Measurements from ENCODE around the gene ZNF221.
A peak's percentile ranks its signal among the peaks of the same experiment; 100 is the strongest.
"Not testable (repeated sequence)": the region's sequence is repeated elsewhere in the genome, so short reads cannot be mapped to it uniquely, and the experiment has no call there.

The ZNF221 gene
- 0.22 to 4.0 (median 2.0) reads per million in 17 experiments for total RNA-seq

GRCh38 chr19:43950834-43951645, at the start of gene ZNF221:
TSS of gene ZNF221 (plus strand) at chr19:43951228. CDS start at chr19:43962727, 11,499 bp downstream.
- peak; percentile 94 to 98 (median 96) for DNase-seq

DNA sequence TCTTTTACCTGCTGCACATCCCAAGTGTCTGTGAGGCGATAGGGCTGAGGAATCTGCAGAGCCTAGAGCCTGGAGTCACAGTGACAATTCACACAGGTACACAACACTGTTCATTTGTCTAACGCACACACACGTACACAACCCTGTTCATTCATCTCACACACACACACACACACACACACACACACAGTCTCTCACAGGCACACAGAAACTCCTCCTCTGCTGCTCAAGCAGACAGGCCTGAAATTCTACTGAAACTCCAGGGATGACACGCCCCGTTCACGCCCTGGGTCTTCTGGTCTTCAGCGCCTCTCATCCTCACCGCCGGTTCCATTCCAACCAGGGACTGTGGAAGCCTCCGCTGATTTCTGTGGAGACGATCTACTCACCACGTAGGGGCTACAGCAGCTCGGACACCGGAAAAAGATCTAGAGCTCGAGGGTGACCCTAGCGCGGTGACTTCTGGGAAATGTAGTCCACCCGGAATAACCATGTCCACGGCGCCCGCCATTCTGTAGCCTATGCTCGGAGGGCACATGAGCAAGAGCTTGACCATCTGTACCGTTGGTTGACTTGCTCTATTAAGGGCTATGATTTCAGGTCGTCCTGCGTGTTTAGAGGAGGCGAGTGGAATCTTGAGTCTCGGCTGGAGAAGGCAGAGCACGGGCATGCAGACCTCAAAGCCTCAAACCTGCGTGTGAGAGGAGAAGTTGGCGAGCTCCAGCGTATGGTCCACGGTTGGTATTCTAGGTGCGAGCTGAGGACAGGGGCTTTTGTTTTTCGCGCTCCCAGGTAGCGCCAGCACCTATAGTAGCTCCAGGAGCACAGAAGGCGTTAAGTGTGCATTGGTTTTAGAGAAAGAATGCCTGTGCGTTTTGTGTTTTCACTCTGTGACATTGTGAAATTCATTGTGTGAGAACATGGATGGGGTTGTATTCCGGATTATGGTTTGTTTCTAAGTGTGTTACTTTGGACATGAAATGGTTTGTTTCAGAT, 49.3 kb upstream of the ZNF221 start:
- peak; percentile 75 to 89 (median 84) for DNase-seq

GRCh38 chr19:43902399-43902798, 48.6 kb upstream of the ZNF221 start:
- DNase-seq: no peak

DNA sequence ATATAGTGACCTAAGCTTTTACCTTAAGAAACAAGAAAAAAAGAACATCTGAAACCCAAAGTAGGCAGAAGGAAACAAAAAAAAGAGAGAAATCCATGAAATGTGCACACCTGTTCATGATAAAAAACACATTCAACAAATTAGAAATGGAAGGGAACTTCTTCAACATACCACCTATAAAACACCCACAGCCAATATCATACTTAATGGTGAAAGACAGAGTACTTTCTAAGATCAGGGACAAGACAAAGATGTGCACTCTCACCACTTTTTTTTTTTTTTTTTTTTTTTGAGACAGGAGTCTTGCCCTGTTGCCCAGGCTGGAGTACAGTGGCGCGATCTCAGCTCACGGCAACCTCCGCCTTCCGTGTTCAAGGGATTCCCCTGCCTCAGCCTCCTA, 45.1 kb upstream of the ZNF221 start:
- DNase-seq: no peak

GRCh38 chr19:43906774-43907173, 44.3 kb upstream of the ZNF221 start:
- DNase-seq: no peak

DNA sequence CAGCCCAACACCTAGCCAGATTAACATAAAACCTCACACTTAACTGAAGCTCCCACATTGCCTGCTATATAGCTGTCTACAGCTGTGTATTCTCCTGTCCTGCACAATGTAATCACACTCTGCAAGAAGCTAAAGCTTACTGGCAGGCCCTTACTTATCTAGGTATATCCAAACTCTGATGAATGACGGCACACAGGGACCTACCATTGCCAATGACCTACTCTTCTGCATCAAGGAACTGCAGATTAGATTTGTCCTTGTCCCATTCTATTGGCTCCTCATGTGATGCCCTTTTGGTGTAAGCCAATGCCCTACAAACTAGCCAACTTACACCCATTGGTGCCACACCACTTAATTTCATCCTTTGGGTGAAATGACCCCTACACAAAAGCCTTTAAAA, 42.4 kb upstream of the ZNF221 start:
- no peak for DNase-seq

GRCh38 chr19:43910884-43911283, 40.1 kb upstream of the ZNF221 start:
- no peak for DNase-seq

- DNase-seq: no peak
These were observed 37.6 kb upstream of the ZNF221 start for GRCh38 chr19:43913383-43913782.

GRCh38 chr19:43914051-43914450, 37.0 kb upstream of the ZNF221 start:
- no peak for DNase-seq

DNA sequence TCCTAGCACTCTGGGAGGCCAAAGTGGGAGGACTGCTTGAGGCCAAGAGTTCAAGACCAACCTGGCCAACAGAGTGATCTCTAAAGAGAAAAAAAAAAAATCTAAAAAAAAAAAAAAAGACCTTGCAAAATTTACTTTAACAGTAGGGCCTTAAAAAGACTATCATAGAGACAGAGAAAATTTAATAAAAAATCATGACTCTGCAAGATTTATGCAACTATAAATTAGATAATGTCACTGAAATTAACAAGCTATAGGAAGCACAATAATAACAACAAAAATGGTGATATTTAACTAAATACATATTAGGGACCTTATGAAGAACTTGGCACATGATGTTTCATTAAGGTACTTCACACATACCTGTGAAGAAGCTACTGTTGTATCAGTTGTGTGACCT, 27.2 kb upstream of the ZNF221 start:
- DNase-seq: no peak

- DNase-seq: no peak
These were observed 22.2 kb upstream of the ZNF221 start for GRCh38 chr19:43928820-43929219.

DNA sequence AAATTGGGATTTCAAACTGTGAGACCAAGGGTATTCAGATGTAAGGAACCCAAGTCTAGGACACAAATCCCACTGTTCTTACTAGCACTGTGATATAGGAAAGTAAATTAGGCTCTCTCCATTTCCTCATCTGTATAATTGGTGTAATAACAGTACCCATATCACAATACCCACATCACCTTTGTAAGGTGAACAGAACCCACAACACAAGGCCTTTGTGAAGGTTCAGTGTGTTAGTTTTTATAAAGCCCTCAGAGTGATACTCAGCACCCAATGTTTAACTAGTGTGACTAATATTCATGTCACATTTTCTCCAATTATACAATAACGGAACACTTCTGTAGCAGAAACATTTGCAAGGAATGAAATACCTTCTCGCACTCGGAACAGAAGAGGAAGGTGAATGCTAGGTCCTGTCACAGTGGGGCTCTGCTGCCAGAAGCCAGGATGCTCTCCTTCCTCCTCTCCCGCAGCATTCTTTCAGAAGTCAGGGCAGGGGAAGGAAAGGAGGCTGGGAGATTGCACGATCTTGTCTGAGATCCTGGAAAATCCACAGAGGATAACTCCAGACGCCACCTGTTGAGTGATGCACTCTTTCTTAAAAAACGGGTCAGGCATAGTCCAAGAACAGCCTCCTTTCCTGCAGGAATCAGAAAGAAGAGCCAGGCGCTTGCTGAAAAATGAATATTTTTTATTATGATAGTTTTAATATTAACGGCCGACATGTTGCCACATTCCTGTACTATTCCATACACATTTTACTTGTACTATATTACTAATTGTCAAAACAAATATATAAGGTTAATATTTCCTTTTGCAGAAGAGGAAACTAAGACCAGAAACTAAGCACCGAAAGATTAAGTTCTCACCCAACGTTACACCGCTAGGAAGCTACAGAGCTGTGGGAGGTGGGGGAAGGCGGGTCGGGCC, 16.7 kb upstream of the ZNF221 start:
- DNase-seq: peak in 2 of 4 experiments; percentile 7 to 10

DNA sequence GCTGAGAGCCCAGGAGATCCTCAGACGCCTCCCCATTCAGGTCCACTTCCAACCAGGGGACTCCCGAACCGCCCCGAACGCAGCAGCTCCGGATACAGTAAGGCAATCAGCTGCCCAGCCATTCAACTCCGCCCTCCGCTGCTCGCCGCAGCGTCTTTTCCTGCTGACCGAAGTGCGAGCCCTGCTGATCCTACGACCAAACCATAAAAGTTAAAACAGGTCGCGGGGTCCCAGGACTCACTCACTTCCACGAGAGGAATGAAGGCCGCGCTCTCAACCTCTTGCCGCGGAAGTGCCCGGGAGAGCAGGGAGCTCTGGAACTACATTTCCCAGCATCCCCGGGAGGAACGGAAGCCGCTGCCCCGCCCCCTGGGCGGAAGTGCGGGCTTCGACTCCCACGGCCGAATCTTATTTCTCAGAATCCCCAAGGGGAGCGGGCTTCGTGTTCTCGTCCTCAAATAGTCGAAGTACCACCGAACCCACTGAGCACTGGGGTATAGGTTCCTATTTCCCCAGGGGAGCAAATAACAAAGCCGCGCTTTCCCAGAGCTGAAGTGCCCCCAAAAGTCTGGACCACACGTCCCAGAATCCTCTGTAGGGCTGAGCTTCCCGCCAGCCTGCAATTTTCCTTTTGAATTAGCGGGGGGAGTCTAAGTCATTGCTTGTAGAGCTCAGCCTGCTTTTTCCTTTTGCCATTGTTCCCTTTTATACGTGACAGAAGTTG, 15.9 kb upstream of the ZNF221 start, which contains the start of gene ZNF45:
TSS of gene ZNF45 (minus strand) at position 298 of the 724 bp plus-strand sequence. CDS start 13,097 bp downstream, outside the sequence.
- peak; percentile 92 to 95 (median 94) for DNase-seq

GRCh38 chr19:43936188-43936587, 14.8 kb upstream of the ZNF221 start:
- DNase-seq: no peak

DNA sequence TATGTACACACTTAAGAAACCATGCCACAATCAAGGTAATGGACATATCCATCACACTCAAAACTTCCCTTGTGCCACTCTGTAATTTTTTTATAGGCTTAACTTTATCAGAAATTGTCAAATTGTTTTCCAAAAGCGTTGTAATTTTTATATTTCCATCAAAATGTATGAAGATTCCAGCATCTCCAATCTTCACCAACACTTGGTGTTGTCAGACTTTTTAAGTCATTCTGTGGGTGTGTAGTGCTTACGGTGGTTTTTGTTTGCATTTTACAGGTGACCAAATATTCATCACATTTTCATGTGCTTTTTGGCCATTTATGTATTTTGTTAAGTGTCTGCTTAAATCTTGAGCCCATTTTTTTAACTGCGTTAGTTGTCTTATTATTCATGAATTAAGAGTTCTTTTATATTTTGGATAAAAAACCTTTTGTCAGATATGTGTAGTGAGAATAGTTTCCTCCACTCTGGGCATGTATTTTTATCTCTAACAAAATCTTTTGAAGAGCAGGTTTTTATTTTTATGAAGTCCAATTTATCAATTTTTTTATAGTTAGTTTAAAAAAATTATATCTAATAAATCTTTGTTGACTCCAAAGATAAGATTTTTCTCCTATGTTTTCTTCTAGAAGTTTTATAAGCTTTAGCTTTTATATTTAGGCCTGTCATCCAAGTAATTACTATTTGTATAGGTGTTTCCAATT, 11.3 kb upstream of the ZNF221 start:
- no peak for DNase-seq

GRCh38 chr19:43940719-43941118, 10.3 kb upstream of the ZNF221 start:
- DNase-seq: no peak

DNA sequence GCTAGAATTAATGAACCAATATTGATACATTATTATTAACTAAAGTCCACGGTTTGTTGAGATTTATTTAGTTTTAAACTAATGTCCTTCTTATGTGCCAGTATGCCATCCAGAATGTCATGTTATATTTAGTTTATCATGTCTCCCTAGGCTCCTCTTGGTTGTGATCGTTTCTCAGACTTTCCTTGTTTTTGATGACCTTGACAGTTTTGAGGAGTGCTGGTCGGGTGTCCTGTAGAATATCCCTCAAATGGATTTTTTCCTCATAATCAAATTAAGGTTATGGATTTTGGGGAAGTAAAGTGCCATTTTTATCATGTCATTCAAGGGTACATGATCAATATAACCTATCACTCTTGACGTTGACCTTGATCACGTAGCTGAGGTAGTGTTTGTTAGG, 9.8 kb upstream of the ZNF221 start:
- DNase-seq: no peak

DNA sequence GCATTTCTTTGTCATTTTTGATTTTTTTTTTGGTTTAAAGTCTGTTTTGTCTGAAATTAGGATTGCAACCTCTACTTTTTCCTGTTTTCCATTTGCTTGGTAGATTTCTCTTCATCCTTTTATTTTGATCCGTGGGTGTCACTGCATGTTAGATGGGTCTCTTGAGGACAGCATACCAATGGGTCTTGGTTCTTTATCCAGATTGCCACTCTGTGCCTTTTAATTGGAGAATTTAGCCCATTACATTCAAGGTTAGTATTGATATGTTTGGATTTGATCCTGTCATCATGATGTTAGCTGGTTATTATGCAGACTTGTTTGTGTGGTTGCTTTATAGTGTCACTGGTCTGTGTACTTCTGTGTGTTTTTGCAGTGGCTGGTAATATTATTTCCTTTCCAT, 3.6 kb upstream of the ZNF221 start:
- not testable (repeated sequence) for DNase-seq

DNA sequence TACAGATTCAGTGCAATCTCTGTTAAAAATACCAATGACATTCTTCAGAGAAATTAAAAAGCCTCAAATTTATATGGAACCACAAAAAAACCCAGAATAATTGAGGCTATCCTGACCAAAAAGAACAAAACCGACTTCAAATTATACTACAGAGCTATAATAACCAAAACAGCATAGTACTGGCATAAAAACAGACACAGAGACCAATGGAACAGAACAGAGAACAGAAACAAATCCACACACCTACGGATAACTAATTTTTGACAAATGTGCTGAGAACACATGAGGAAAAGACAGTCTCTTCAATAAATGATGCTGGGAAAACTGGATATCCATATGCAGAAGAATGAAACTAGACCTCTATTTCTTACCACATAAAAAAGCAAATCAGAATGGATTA, 1.2 kb upstream of the ZNF221 start:
- DNase-seq: not testable (repeated sequence)

GRCh38 chr19:43956827-43957226, 5.8 kb downstream of the ZNF221 start:
- DNase-seq: peak; percentile 6 to 49 (median 21)

GRCh38 chr19:43957891-43958290, 6.9 kb downstream of the ZNF221 start:
- no peak for DNase-seq
